Suprapubic skin (tissue), 4 donors: ENCODE data around the gene PARL.

Experiments used
- CTCF ChIP-seq, 2 donors: fragments of 200-600 bp in 1 of 2; fragments of 450-650 bp in 1 of 2; sonication (generic) in 1 of 2; IDR thresholded peaks; one replicate each; pipeline ENCODE4 v1.5.1; 2016 to 2019; ENCODE audit warnings: antibody characterized with exemption in 2 of 2, mild to moderate bottlenecking in 1 of 2, moderate library complexity in 1 of 2
- EP300 ChIP-seq: sonication (generic); formaldehyde crosslinking; IDR thresholded peaks from one replicate; pipeline ENCODE4 v1.6.1; 2017; ENCODE audit warnings: antibody characterized with exemption
- POLR2A ChIP-seq, 2 donors: fragments of 450-650 bp; IDR thresholded peaks; one replicate each; pipeline ENCODE4 v1.6.1; 2017; ENCODE audit warnings: antibody characterized with exemption in 2 of 2, mild to moderate bottlenecking in 2 of 2, moderate library complexity in 2 of 2
- POLR2AphosphoS5 ChIP-seq, 3 donors: sonication (generic); formaldehyde crosslinking; IDR thresholded peaks; one replicate each; pipeline ENCODE4 v1.6.1; 2017; ENCODE audit warnings: antibody characterized with exemption in 3 of 3

- TF ChIP-seq CTCF (IDR thresholded peaks at IDR 0.05) (no peak), POLR2A (IDR thresholded peaks at IDR 0.05) (no peak), EP300 (no peak), POLR2AphosphoS5 (IDR thresholded peaks at IDR 0.05) (no peak)
Measured at GRCh38 chr3:183883291-183884096, 1.2 kb downstream of the PARL start.
